ENCODE results near the gene KDM1A. TPM values are rescaled to one million over a fixed set of nuclear protein-coding genes. Genes with fewer than 3 reads are reported as not detected.

KDM1A gene
- total RNA-seq, 4 donors from 2014 or later: 18.7 to 41.4 (median 29.3) TPM

- no peak for DNase-seq
- Histone ChIP-seq H3K27me3 (no peaks in the 10 kb centered on the region), H3K36me3 (no peaks in the 10 kb centered on the region), H3K27ac (no peak overlapping the region), H3K9me3 (no peaks in the 10 kb centered on the region), H3K4me1 (peaks cover 0 to 14% (median 4%) of the 10 kb centered on the region in 4 donors), H3K4me3 (no peak overlapping the region)
- intact Hi-C loops (cut with DNase I; ENCODE audit: low total_unique reads) (no loop called here), in situ Hi-C loops (cut with MboI; ENCODE audit: low pct_ligation_motif_present in 1 of 4, low pct_unique_long_range_greater_than_20kb in 1 of 4, low sequenced_read_pairs in 3 of 4) (no loop called here)
- TF ChIP-seq POLR2AphosphoS5 (IDR thresholded peaks at IDR 0.05): no peak
Observed at GRCh38 chr1:23129846-23130245, 110.6 kb downstream of the KDM1A start.

GRCh38 chr1:23132033-23132432 is 112.8 kb downstream of the KDM1A start:
- no peaks in the 10 kb centered on the region for H3K27me3 ChIP-seq
- H3K4me1 ChIP-seq: peaks cover 0 to 6% (median 0%) of the 10 kb centered on the region in 4 donors
- intact Hi-C loops (cut with DNase I; ENCODE audit: low total_unique reads): no loop called here
- no peak for TF ChIP-seq EP300 (IDR thresholded peaks at IDR 0.05; ENCODE audit: low read depth)
- TF ChIP-seq POLR2AphosphoS5 (IDR thresholded peaks at IDR 0.05): no peak
- TF ChIP-seq POLR2A (IDR thresholded peaks at IDR 0.05): no peak
- TF ChIP-seq CTCF (IDR thresholded peaks at IDR 0.05): no peak
- no peaks in the 10 kb centered on the region for H3K9me3 ChIP-seq
- DNase-seq: no peak
- no peak overlapping the region for H3K27ac ChIP-seq
- in situ Hi-C loops (cut with MboI; ENCODE audit: low pct_ligation_motif_present in 1 of 4, low pct_unique_long_range_greater_than_20kb in 1 of 4, low sequenced_read_pairs in 3 of 4): no loop called here
- no peaks in the 10 kb centered on the region for H3K36me3 ChIP-seq
- no peak overlapping the region for H3K4me3 ChIP-seq
- 37 to 60% methylated on average over 1 of the region's 1 CpG for WGBS, 2 donors (ENCODE audit: low coverage in 1 of 2)

Small RNAs within 50 kb of the gene (small RNA-seq; reads per million reads assigned to genes)
- gene MIR3115 (0 to 0.14 (median 0) reads per million in 4 donors), gene MIR4419A (0 reads per million in 4 donors)

Other genes starting within 250 kb of the KDM1A start
- gene LACTBL1, start 46.6 kb upstream of the KDM1A start, total RNA-seq: not detected
- not detected for gene TEX46, start 3.6 kb upstream of the KDM1A start, total RNA-seq
- 10 to 100 TPM; 28.3 to 46.4 (median 33.3) TPM for gene LUZP1, start 149.4 kb downstream of the KDM1A start, total RNA-seq
- under 1 TPM in 2 of 4 donors, not detected in 2; 0.14 to 0.20 TPM for gene HTR1D, start 198.0 kb downstream of the KDM1A start, total RNA-seq

Measured in transverse colon (tissue), 4 donors.